K562 (cell line): ENCODE data around the gene MAPKAPK2. TPM values are rescaled to one million over a fixed set of nuclear protein-coding genes. Genes with fewer than 3 reads are reported as not detected.

Experiments
- ARNT ChIP-seq, 2 experiments: fragments of 450-650 bp; IDR thresholded peaks; 2 replicates each; pipeline ENCODE4 v1.6.1; 2016; ENCODE audit warnings: mild to moderate bottlenecking in 1 of 2
- FOXM1 ChIP-seq, 2 experiments: fragments of 450-650 bp in 1 of 2; sonication (generic) in 1 of 2; formaldehyde crosslinking in 1 of 2; IDR thresholded peaks; 2 replicates each; pipeline versions ENCODE4 v1.6.1 to v1.9.0; 2017 to 2022; ENCODE audit warnings: low read depth in 2 of 2, mild to moderate bottlenecking in 2 of 2, missing genetic modification reagents in 1 of 2, moderate library complexity in 1 of 2
- HDAC2 ChIP-seq: fragments of 450-650 bp; IDR thresholded peaks from 2 replicates; pipeline ENCODE4 v1.6.1; 2016; ENCODE audit warnings: mild to moderate bottlenecking
- MAFK ChIP-seq: IDR thresholded peaks from 2 replicates; pipeline ENCODE4 v1.6.1; 2011; ENCODE audit warnings: low read length, improper control_type of control experiment
- NELFE ChIP-seq: IDR thresholded peaks from 2 replicates; pipeline ENCODE4 v1.6.1; 2011; ENCODE audit warnings: mild to moderate bottlenecking; ENCODE audit not compliant: insufficient read depth, insufficient read length
- NR2C1 ChIP-seq, 2 experiments: fragments of 450-650 bp; IDR thresholded peaks; 2 replicates each; pipeline ENCODE4 v1.6.1; 2017; ENCODE audit warnings: mild to moderate bottlenecking in 2 of 2, antibody characterized with exemption in 1 of 2, inconsistent platforms in 1 of 2, missing compliant biosample characterization in 1 of 2, missing genetic modification characterization in 1 of 2
- PRMT5 ChIP-seq: sonication (generic); formaldehyde crosslinking; IDR thresholded peaks from 2 replicates; pipeline ENCODE4 v1.5.0; 2020; ENCODE audit warnings: missing genetic modification reagents
- SIX5 ChIP-seq, 2 experiments: IDR thresholded peaks; 2 replicates each; pipeline ENCODE4 v1.6.1; 2011; ENCODE audit warnings: low read length in 2 of 2, borderline replicate concordance in 1 of 2, low read depth in 1 of 2, mild to moderate bottlenecking in 1 of 2, moderate library complexity in 1 of 2; ENCODE audit not compliant: insufficient read depth in 1 of 2
- ZNF124 ChIP-seq: sonication (generic); formaldehyde crosslinking; IDR thresholded peaks from 2 replicates; pipeline ENCODE4 v1.8.1; 2022; ENCODE audit warnings: missing genetic modification reagents
- ZNF133 ChIP-seq: fragments of 250-450 bp; sonication (Bioruptor Pico); IDR thresholded peaks from 2 replicates; pipeline ENCODE4 v1.4.0; 2020; ENCODE audit warnings: mild to moderate bottlenecking
- ZNF184 ChIP-seq: sonication (generic); formaldehyde crosslinking; IDR thresholded peaks from 2 replicates; pipeline ENCODE4 v1.5.0; 2020; ENCODE audit warnings: missing genetic modification reagents
- ZNF263 ChIP-seq: sonication (generic); formaldehyde crosslinking; IDR thresholded peaks from 2 replicates; pipeline ENCODE4 v1.8.0; 2022; ENCODE audit warnings: mild to moderate bottlenecking, missing genetic modification reagents, borderline replicate concordance
- ZNF316 ChIP-seq: fragments of 450-650 bp; IDR thresholded peaks from 2 replicates; pipeline ENCODE4 v1.6.1; 2016
- ZNF507 ChIP-seq: conservative IDR thresholded peaks from 2 replicates; pipeline ENCODE4 v1.6.1; 2017; ENCODE audit warnings: missing genetic modification characterization, missing compliant biosample characterization
- polyA plus RNA-seq, 8 experiments: library from polyadenylated mRNA; depleted of rRNA in 4 of 8; stranded (reverse) in 5 of 8; unstranded in 3 of 8; fragments of >200 nt; fragmentation: Nextera tagmentation in 2 of 8; fragmentation: Illumina TruSeq in 1 of 8; extraction: Ambion mirVana in 2 of 8; extraction: Trizol in 1 of 8; gene quantifications; 2 replicates each; pipeline versions ENCODE4 v1.2.1 to v1.2.3, GENCODE V29; 2011 to 2014; ENCODE audit warnings: inconsistent platforms in 1 of 8, missing spikeins in 1 of 8
- total RNA-seq, 7 experiments: library from RNA; depleted of rRNA in 6 of 7; stranded (reverse); fragments of >200 nt in 6 of 7; fragmentation: Illumina TruSeq in 2 of 7; extraction: Trizol in 2 of 7; gene quantifications; 2 replicates each; pipeline versions ENCODE4 v1.2.1 to v1.2.3, GENCODE V29; 2011 to 2021; ENCODE audit warnings: low replicate concordance in 1 of 7
- TF ChIP-seq, protein P1 (sequence below): sonication (generic); formaldehyde crosslinking; IDR thresholded peaks from 2 replicates; pipeline ENCODE4 v1.8.0; 2022; ENCODE audit warnings: mild to moderate bottlenecking, missing genetic modification reagents, borderline replicate concordance
- TF ChIP-seq, protein P2 (sequence below): fragments of 450-650 bp; IDR thresholded peaks from 2 replicates; pipeline ENCODE4 v1.6.1; 2016; ENCODE audit warnings: low read depth

The MAPKAPK2 gene
- total and polyA plus RNA-seq, 9 of the 15 experiments (the other 6 are each of a cell fraction or from before 2014, with no cell fraction given) = 0.63 to 94.2 (median 52.1) TPM

DNA sequence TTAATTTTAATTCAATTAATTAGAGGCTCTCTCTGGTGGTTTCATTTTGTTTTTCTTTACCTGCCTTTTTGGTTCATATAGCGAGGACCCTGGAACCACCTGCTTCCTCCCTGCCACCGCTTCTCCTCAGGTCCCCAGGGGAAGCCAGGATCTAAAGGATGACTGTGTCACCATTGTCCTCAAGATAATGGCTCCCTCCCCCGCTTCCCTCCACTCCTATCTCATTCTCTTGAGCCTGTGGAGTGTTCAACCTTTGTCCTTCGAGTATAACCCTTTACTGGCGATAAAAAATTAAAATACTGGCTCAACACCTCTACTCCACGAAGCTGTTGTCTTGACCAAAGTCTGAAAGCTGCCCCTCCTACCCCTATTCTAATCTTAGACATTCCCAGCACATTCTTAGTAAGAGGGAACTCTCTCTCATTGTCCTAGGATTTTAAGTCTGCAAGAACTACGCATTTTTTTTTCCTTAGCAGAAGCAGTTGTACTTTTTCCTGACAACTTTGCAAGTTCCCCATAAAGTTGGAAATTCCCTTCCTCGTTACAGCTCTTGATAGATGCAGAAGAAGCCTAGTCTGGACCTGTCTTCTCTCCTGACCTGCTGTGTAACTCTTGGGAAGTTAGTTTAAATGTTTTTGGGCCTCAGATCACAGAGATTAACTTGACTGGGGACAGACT is 12.6 kb upstream of the MAPKAPK2 start (continued):
- TF ChIP-seq, protein P1, sequence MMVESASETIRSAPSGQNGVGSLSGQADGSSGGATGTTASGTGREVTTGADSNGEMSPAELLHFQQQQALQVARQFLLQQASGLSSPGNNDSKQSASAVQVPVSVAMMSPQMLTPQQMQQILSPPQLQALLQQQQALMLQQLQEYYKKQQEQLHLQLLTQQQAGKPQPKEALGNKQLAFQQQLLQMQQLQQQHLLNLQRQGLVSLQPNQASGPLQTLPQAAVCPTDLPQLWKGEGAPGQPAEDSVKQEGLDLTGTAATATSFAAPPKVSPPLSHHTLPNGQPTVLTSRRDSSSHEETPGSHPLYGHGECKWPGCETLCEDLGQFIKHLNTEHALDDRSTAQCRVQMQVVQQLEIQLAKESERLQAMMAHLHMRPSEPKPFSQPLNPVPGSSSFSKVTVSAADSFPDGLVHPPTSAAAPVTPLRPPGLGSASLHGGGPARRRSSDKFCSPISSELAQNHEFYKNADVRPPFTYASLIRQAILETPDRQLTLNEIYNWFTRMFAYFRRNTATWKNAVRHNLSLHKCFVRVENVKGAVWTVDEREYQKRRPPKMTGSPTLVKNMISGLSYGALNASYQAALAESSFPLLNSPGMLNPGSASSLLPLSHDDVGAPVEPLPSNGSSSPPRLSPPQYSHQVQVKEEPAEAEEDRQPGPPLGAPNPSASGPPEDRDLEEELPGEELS (CRISPR knock-in tag) = no peak
- no peak for TF ChIP-seq ZNF124
- no peak; the same call in 1 of the 2 replicates for TF ChIP-seq ZNF263 (CRISPR knock-in tag)
- TF ChIP-seq SIX5 (IDR thresholded peaks at IDR 0.05; ENCODE audit: borderline replicate concordance in 1 of 2, insufficient read depth in 1 of 2, low read depth in 1 of 2, low read length in 2 of 2) = no peak
- no peak for TF ChIP-seq NELFE
- no peak for TF ChIP-seq PRMT5 (CRISPR knock-in tag)
- TF ChIP-seq ZNF507 (tag) = no peak
- TF ChIP-seq, protein P2, sequence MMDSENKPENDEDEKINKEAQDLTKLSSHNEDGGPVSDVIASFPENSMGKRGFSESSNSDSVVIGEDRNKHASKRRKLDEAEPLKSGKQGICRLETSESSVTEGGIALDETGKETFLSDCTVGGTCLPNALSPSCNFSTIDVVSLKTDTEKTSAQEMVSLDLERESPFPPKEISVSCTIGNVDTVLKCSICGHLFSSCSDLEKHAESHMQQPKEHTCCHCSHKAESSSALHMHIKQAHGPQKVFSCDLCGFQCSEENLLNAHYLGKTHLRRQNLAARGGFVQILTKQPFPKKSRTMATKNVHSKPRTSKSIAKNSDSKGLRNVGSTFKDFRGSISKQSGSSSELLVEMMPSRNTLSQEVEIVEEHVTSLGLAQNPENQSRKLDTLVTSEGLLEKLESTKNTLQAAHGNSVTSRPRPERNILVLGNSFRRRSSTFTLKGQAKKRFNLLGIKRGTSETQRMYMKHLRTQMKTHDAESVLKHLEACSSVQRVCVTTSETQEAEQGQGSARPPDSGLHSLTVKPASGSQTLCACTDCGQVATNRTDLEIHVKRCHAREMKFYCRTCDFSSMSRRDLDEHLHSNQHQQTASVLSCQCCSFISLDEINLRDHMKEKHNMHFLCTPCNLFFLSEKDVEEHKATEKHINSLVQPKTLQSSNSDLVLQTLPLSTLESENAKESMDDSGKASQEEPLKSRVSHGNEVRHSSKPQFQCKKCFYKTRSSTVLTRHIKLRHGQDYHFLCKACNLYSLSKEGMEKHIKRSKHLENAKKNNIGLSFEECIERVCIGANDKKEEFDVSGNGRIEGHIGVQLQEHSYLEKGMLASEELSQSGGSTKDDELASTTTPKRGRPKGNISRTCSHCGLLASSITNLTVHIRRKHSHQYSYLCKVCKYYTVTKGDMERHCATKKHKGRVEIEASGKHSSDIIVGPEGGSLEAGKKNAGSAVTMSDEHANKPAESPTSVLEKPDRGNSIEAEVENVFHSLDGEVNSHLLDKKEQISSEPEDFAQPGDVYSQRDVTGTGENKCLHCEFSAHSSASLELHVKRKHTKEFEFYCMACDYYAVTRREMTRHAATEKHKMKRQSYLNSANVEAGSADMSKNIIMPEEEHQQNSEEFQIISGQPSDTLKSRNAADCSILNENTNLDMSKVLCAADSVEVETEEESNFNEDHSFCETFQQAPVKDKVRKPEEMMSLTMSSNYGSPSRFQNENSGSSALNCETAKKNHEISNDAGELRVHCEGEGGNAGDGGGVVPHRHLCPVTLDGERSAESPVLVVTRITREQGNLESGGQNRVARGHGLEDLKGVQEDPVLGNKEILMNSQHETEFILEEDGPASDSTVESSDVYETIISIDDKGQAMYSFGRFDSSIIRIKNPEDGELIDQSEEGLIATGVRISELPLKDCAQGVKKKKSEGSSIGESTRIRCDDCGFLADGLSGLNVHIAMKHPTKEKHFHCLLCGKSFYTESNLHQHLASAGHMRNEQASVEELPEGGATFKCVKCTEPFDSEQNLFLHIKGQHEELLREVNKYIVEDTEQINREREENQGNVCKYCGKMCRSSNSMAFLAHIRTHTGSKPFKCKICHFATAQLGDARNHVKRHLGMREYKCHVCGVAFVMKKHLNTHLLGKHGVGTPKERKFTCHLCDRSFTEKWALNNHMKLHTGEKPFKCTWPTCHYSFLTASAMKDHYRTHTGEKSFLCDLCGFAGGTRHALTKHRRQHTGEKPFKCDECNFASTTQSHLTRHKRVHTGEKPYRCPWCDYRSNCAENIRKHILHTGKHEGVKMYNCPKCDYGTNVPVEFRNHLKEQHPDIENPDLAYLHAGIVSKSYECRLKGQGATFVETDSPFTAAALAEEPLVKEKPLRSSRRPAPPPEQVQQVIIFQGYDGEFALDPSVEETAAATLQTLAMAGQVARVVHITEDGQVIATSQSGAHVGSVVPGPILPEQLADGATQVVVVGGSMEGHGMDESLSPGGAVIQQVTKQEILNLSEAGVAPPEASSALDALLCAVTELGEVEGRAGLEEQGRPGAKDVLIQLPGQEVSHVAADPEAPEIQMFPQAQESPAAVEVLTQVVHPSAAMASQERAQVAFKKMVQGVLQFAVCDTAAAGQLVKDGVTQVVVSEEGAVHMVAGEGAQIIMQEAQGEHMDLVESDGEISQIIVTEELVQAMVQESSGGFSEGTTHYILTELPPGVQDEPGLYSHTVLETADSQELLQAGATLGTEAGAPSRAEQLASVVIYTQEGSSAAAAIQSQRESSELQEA = no peak
- peak; percentile 39; the same call in 1 of the 2 replicates for TF ChIP-seq FOXM1 (IDR thresholded peaks at IDR 0.05; ENCODE audit: low read depth)
- TF ChIP-seq FOXM1 (CRISPR knock-in tag; IDR thresholded peaks at IDR 0.05; ENCODE audit: low read depth) = no peak
- peak; percentile 42 to 47; a peak in 2 of 4 replicates for TF ChIP-seq ARNT (IDR thresholded peaks at IDR 0.05)
- no peak for TF ChIP-seq ZNF133 (CRISPR knock-in tag)
- TF ChIP-seq NR2C1 (IDR thresholded peaks at IDR 0.05) = peak; percentile 45; the same call in 1 of the 2 replicates
- peak; percentile 68; the same call in 1 of the 2 replicates for TF ChIP-seq NR2C1 (tag; IDR thresholded peaks at IDR 0.05)
- TF ChIP-seq ZNF316 = 0 out of 2 replicates have a peak, but pooled peaks have one; percentile 14
- TF ChIP-seq ZNF184 (CRISPR knock-in tag) = no peak
- TF ChIP-seq MAFK = no peak
- no peak for TF ChIP-seq HDAC2
